KMS-11 (cell line): Measurements from ENCODE around the gene TCF4.

Source experiments
- H2AFZ ChIP-seq: fragments of 200-600 bp; sonication (generic); 2 replicates; pipeline ENCODE4 v1.6.1; 2016; ENCODE audit warnings: antibody characterized with exemption, mixed run types, low read depth
- H3K27ac ChIP-seq: fragments of 200-600 bp; sonication (generic); 2 replicates; pipeline ENCODE4 v1.6.1; 2016; ENCODE audit warnings: mild to moderate bottlenecking, mixed run types
- H3K27me3 ChIP-seq: fragments of 200-600 bp; sonication (generic); 2 replicates; pipeline ENCODE4 v1.6.1; 2017; ENCODE audit warnings: mild to moderate bottlenecking, low read depth, mixed run types, moderate library complexity; ENCODE audit not compliant: insufficient read depth
- H3K36me3 ChIP-seq: fragments of 200-600 bp; sonication (generic); 2 replicates; pipeline ENCODE4 v1.6.1; 2017; ENCODE audit warnings: mild to moderate bottlenecking, mixed run types; ENCODE audit not compliant: insufficient read depth
- H3K4me1 ChIP-seq: fragments of 200-600 bp; sonication (generic); 2 replicates; pipeline ENCODE4 v1.6.1; 2016; ENCODE audit warnings: mild to moderate bottlenecking, low read depth, mixed run types; ENCODE audit not compliant: poor library complexity, severe bottlenecking
- H3K4me2 ChIP-seq: fragments of 200-600 bp; sonication (generic); 2 replicates; pipeline ENCODE4 v1.7.0; 2016; ENCODE audit warnings: mild to moderate bottlenecking, mixed run types
- H3K4me3 ChIP-seq: fragments of 200-600 bp; sonication (generic); IDR thresholded peaks from 2 replicates; pipeline ENCODE4 v1.6.1; 2017; ENCODE audit warnings: low read depth, low read length, mixed read lengths; ENCODE audit not compliant: insufficient read depth
- H3K79me2 ChIP-seq: fragments of 200-600 bp; sonication (generic); 2 replicates; pipeline ENCODE4 v1.6.1; 2016; ENCODE audit warnings: low read depth, mixed run types; ENCODE audit not compliant: insufficient read depth
- H3K9ac ChIP-seq: fragments of 200-600 bp; sonication (generic); 2 replicates; pipeline ENCODE4 v1.6.1; 2016; ENCODE audit warnings: mild to moderate bottlenecking, mixed run types
- H4K20me1 ChIP-seq: fragments of 200-600 bp; sonication (generic); 2 replicates; pipeline ENCODE4 v1.6.1; 2016; ENCODE audit warnings: mild to moderate bottlenecking, mixed run types; ENCODE audit not compliant: insufficient read depth
- CTCF ChIP-seq: fragments of 200-600 bp; sonication (generic); conservative IDR thresholded peaks from 2 replicates; pipeline ENCODE4 v1.6.1; 2017; ENCODE audit warnings: low read depth, mild to moderate bottlenecking, antibody characterized with exemption, low read length, moderate library complexity, mixed read lengths

TCF4 gene

GRCh38 chr18:55511277-55511676 lies 76.7 kb downstream of the TCF4 start:
- H3K27me3 ChIP-seq = no peaks in the 10 kb centered on the region
- no peak overlapping the region for H2AFZ ChIP-seq
- H3K79me2 ChIP-seq = no peaks in the 10 kb centered on the region
- no peak overlapping the region; the same call in 1 of the 2 replicates for H3K27ac ChIP-seq
- H3K4me1 ChIP-seq = peaks cover 49% of the 10 kb centered on the region
- H3K9ac ChIP-seq = no peak overlapping the region
- H3K36me3 ChIP-seq = no peaks in the 10 kb centered on the region
- H4K20me1 ChIP-seq = no peaks in the 10 kb centered on the region
- no peak overlapping the region for H3K4me3 ChIP-seq
- no peak for TF ChIP-seq CTCF
- H3K4me2 ChIP-seq = peak overlapping the region; percentile 50; the same call in 1 of the 2 replicates

DNA sequence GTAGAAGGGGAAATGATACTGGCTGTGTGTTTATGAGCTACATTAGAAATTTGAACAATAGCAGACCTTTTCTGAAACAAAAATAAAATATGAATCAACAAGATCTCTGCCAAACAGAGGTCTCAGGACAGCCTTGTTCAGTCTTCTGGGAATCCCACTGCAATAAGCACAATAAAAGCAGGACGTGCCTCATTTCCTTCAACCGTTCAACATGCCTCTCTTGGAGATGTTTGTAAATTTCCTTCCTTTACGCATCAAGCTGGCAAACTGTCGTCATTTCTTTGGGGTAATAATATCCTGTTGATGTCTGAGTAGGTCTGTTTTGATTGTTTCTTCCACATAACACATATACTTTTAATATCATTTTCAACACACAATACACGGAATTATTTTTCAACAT lies 77.2 kb downstream of the TCF4 start:
- peaks cover 49% of the 10 kb centered on the region for H3K4me1 ChIP-seq
- no peak overlapping the region; the same call in 1 of the 2 replicates for H3K9ac ChIP-seq
- no peak overlapping the region for H3K4me3 ChIP-seq
- no peak overlapping the region for H2AFZ ChIP-seq
- H3K36me3 ChIP-seq = no peaks in the 10 kb centered on the region
- H3K4me2 ChIP-seq = peak overlapping the region; percentile 50; the same call in 1 of the 2 replicates
- H3K27me3 ChIP-seq = no peaks in the 10 kb centered on the region
- TF ChIP-seq CTCF = no peak
- peak overlapping the region; percentile 73 for H3K27ac ChIP-seq
- H4K20me1 ChIP-seq = no peaks in the 10 kb centered on the region
- no peaks in the 10 kb centered on the region for H3K79me2 ChIP-seq

DNA sequence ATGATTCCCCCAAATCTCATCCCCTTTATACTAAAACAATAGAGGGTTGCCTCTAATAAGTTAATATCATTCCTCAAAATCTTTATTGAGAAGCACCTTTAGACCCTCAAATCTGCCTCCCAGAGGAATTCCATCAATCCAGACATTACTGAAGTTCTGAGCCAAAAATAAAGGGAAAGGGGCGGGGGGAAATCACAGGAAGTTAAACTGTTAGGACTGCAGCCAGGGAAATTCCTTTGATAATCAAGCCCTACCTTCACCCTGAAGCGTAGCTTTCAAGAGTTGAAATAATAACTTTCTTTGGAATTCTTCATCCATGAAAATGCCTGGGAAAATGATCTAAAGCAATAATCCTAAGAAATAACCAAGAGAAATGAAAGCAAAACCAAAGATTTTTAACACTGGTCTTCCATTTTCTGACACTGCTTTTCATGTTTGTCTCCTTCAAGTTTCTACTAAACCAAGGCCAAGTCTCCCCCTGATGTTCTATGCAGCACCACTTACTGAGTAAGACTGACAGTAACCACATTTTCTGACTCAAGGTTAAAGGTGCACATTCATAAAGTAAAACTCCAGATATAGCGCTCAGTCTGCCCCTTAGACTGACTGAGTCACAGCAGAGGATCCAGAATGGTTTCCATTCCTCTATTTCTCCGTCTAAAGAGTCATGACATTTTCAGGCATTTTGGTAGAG lies 78.2 kb downstream of the TCF4 start:
- Histone ChIP-seq H3K4me1 (peaks cover 49% of the 10 kb centered on the region), H3K36me3 (no peaks in the 10 kb centered on the region), H3K27me3 (no peaks in the 10 kb centered on the region), H3K79me2 (no peaks in the 10 kb centered on the region), H2AFZ (peak overlapping the region; percentile 14; the same call in 1 of the 2 replicates), H3K9ac (peak overlapping the region; percentile 31; the same call in 1 of the 2 replicates), H3K4me3 (no peak overlapping the region), H3K4me2 (peak overlapping the region; percentile 50), H4K20me1 (no peaks in the 10 kb centered on the region), H3K27ac (peak overlapping the region; percentile 73)
- no peak for TF ChIP-seq CTCF

DNA sequence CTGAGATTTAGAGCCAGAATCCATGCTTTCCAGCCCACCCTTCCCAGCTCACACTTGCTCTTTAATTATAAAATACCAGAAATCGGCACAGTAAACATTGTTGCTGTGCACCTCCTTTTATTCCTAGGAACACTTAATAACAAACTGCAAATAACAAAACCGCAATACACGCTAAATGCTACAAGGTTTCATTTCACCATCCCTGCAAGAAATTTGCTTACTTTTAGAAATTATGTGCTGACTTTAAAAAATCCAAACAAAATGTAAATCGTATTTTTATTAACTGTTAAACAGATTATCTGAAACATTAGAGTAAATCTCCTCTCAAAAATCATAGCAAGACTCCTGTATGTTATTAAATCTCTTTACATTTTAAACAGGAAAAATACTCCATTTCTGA lies 79.3 kb downstream of the TCF4 start:
- H3K27ac ChIP-seq = peak overlapping the region; percentile 73; the same call in 1 of the 2 replicates
- H3K79me2 ChIP-seq = no peaks in the 10 kb centered on the region
- H3K4me2 ChIP-seq = peak overlapping the region; percentile 5; the same call in 1 of the 2 replicates
- TF ChIP-seq CTCF = no peak
- no peaks in the 10 kb centered on the region for H4K20me1 ChIP-seq
- H2AFZ ChIP-seq = no peak overlapping the region
- no peak overlapping the region for H3K4me3 ChIP-seq
- peaks cover 49% of the 10 kb centered on the region for H3K4me1 ChIP-seq
- no peak overlapping the region for H3K9ac ChIP-seq
- no peaks in the 10 kb centered on the region for H3K36me3 ChIP-seq
- H3K27me3 ChIP-seq = no peaks in the 10 kb centered on the region
